CD4-positive, alpha-beta T cell treated with Interleukin-12 subunit alpha and Interleukin-12 subunit beta, for 1 hour (primary cell): ENCODE data around the gene CXCL8.
"Not testable (repeated sequence)": the region's sequence is repeated elsewhere in the genome, so short reads cannot be mapped to it uniquely, and the experiment has no call there.

Experiments
- DNase-seq: peaks from one replicate; pipeline ENCODE4 v3.0.0-alpha.2; 2020

Gene CXCL8

DNA sequence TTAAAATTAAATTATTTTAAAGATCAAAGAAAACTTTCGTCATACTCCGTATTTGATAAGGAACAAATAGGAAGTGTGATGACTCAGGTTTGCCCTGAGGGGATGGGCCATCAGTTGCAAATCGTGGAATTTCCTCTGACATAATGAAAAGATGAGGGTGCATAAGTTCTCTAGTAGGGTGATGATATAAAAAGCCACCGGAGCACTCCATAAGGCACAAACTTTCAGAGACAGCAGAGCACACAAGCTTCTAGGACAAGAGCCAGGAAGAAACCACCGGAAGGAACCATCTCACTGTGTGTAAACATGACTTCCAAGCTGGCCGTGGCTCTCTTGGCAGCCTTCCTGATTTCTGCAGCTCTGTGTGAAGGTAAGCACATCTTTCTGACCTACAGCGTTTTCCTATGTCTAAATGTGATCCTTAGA lies at the start of gene CXCL8:
Gene CXCL8 (plus strand): TSS at position 217 of the 426 bp plus-strand sequence. CDS start 90 bp downstream, at position 307.
- DNase-seq: peak; percentile 24

DNA sequence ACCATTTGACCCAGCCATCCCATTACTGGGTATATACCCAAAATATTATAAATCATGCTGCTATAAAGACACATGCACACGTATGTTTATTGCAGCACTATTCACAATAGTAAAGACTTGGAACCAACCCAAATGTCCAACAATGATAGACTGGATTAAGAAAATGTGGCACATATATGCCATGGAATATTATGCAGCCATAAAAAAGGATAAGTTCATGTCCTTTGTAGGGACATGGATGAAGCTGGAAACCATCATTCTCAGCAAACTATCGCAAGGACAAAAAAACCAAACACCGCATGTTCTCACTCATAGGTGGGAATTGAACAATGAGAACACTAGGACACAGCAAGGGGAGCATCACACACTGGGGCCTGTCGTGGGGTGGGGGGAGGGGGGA lies 49.2 kb upstream of the CXCL8 start:
- DNase-seq: not testable (repeated sequence)

GRCh38 chr4:73691759-73692158 lies 48.6 kb upstream of the CXCL8 start:
- no peak for DNase-seq

- DNase-seq: no peak
Observed at GRCh38 chr4:73692254-73692653, 48.1 kb upstream of the CXCL8 start.

DNA sequence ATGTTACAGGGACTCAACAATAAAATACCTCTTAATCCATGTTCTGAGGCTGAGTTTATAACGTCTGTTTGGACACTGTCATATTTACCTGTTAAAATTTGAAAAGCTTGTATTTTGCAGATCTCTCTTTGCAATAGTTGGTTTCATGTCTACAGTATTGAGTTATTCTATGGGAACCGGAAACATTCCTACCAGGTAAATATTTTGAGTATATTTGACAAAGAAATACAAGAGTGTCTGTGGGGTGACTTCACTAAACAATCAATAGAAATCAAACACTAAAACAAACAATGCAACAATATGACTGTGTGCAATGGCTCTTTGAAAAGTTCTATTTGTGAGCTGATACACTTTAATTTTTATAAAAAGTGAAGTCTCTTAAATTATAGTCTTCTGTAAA lies 47.7 kb upstream of the CXCL8 start:
- DNase-seq: no peak

- no peak for DNase-seq
Observed at GRCh38 chr4:73693811-73694210, 46.6 kb upstream of the CXCL8 start.

DNA sequence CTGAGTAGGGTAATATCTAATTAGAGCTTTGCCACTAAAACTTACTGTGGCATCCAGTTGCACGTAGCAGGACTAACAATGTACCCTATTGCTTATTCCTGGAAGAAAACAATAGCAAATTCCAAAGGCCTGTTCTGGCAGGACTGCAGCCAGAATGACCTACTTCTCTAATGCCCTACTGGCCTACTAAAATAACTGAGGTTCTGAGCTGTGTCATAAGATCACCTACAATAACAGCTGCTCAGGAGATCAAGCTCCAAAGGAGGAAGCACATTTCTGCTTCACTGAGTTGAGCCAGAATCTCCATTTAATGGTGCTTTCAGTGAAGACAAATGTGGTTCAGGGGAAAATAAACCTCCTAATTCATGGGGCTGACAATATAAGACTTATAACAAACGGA lies 42.2 kb upstream of the CXCL8 start:
- no peak for DNase-seq

- no peak for DNase-seq
Observed at GRCh38 chr4:73701116-73701515, 39.3 kb upstream of the CXCL8 start.

GRCh38 chr4:73702796-73703287 lies 37.5 kb upstream of the CXCL8 start:
- no peak for DNase-seq

DNA sequence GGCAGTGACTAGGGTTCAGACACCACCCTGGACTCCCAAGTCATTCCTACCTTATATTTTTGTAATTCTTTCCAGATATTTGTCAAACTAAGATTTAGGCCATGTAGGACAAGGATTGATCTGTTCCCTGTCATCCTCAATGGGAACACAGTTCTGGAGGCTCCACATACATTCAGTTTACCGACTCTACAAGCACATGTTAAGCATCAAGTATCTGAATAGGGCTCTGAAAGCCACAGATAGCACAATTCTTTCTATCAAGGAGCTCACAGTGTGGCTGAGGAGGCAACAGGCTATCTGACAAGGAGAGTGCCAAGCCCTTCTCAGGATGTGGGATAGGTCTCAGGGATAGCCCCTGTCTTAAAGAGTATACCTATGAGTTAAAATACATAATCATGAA lies 37.0 kb upstream of the CXCL8 start:
- no peak for DNase-seq

DNA sequence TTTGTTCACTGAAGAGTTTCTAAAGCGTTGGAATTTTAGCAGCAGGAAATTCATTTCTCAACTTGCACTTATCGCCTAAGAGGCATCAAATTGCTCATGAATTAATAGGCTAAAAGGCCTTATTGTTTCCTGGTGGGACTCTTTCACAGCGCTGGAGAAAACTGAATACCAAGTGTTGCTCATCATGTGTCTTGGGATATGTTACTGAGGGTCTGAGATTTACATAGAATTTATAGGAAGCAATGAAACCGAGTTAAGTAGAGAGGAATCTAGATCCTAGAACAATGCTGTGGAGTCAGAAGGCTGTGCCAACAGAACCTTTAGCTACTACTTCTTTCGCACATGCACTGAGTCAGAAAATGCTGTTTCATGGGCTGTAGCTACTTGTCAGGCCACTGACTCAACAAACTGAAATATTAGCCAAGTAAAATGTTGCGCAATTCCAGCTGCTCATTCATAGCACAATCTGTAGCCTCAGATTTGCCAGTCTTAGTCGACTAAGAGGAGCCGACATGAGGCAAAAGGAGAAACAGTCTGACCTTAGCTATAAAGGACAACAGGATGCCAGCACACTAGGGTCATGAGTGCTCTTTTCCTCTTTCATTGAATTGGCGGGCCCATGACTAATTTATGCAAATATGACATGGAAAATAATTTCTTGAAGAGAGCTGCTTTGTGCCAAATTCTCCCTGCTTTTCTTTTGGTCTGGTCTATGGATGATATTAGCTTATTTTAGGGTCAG lies 35.9 kb upstream of the CXCL8 start:
- DNase-seq: peak; percentile 7

DNA sequence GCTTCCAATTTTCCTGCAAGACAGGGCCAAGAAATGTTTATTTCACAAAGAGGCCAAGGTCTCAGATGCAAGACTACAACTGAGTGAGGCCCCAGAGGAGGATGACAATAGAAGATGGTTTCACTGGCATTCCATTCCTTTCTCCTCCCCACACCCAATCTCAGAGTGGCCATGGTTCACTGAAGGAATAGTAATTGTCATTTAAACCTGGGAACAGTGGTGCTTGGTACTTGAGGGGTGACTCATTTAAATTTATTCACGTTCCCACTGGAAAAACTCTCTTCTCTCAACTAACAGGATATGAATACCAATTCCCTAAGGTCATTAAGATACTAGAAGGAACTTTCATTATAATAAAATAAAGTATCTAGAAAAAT lies 35.3 kb upstream of the CXCL8 start:
- no peak for DNase-seq

DNA sequence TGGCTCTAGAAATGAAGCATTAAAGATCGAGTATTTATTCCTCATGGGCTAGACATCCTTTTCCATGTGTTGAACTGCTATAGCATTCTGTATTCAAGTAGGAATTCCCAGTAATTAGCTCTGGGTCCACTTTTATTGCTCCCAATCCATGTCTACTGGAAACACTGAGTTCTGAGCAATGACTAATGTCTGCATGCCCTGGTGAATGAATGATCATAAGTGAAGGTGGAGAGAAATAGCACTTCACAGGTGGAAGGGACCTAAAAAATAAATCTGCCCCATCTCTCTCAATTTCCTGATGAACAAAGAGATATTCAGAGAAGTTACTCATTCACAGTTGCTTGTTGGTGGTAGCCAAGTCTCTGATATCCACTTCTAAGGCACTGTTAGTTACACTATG lies 34.6 kb upstream of the CXCL8 start:
- no peak for DNase-seq

GRCh38 chr4:73706811-73707210 lies 33.6 kb upstream of the CXCL8 start:
- DNase-seq: no peak

DNA sequence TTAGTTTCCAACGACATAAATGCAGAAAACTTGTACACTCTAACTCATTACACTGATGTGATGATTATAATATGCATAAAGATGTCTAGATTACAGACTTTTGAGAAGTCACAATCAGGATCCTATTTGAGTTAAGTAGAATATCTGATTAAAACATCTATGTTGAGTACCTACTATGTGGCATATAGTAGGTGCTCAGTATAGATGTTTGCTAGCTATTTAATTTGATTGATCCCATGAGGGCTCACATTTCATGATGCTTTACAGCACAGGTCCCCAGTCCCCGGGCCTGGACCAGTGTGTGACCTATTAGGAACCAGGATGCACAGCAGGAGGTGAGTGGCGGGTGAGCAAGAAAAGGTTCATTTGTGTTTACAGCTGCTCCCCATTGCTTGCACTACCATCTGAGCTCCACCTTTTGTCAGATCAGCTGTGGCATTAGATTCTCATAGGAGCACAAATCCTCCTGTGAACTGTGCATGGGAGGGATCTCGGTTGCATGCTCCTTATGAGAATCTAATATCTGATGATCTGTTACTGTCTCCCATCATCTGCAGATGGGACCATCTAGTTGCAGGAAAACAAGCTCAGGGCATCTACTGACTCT lies 33.0 kb upstream of the CXCL8 start:
- no peak for DNase-seq

DNA sequence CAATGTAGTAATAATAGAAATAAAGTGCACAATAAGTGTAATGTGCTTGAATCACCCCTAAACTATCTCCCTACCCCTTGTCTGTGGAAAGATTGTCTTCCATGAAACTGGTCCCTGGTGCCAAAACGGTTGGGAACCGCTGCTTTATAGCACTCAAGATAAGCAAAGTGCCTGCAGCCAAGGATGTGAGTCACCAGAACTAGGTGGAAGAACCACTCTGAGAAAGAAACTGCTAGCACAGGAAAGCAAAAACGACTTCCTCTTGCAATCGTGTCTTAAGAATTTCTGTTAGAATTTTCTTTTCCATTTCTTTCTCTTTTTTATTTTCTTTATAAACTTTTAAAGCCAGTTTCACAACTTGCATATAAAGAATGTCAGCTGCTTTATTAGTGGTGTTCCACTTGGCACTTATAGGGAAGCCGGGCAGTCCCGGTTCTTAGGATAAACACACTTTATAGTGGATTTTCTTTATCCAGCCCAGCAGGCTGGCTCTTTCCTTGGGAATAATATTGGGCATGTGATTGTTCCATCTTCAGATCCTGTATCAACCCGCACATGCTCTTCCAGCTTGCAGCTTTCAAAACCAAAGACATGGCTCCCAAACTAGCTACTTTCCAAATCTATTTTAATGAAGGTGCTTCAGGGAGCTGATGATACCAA lies 32.3 kb upstream of the CXCL8 start:
- DNase-seq: no peak

GRCh38 chr4:73709451-73710033 lies 30.8 kb upstream of the CXCL8 start:
- DNase-seq: no peak

DNA sequence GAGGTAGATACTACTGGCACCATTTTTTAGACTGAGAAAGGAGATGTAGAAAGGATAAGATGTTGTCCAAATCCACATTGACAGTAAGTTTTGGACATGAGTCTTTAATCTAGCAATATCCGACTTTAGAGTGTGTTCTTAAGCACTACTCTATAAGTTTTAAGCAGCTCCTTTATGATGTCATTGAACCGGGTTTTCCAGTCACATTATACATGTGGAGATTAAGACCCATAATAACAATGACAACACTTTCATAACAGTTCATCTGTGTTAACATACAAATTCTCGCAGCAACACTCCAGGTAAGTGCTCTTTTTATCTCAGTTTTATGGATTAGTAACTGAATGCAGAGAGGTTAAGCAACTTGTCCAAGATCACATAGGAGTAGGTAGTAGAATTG lies 30.3 kb upstream of the CXCL8 start:
- DNase-seq: no peak

- DNase-seq: no peak
Observed at GRCh38 chr4:73711989-73712388, 28.4 kb upstream of the CXCL8 start.

DNA sequence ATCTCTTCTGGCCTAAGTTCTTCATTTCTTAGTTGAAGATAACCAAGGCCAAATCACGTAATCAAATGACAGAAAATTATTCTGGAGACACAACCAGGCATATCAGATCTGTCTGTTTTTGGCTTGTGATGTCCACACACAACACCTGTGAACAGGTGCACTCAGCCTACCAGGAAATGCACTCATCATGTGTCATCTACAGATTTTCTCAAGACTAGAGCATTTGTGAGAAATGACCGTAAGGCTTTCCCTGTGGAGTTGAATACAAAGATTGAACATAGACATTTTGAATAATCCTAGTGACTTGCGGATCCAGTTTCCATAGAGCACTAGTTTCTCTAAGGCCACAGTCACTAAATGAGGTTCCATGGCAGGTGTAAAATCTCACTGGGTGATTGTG lies 26.7 kb upstream of the CXCL8 start:
- DNase-seq: no peak

DNA sequence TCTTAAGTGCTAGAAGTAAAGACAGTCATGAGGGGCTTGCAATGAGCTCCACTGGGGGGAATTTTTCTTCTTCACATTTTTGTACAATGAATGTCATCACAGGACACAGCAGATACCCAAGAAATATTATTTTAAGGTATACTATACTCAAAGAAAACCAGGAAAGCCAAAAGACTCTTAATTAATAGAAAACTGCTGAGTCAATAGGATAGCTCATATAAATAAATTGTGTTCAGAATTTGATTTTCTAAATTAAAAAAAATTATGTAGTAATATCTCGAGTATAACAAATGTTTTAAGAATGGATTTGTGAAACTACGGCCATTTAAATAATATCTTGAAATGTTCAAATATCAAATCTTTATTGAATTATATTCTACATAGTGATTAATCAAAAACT lies 25.7 kb upstream of the CXCL8 start:
- no peak for DNase-seq

DNA sequence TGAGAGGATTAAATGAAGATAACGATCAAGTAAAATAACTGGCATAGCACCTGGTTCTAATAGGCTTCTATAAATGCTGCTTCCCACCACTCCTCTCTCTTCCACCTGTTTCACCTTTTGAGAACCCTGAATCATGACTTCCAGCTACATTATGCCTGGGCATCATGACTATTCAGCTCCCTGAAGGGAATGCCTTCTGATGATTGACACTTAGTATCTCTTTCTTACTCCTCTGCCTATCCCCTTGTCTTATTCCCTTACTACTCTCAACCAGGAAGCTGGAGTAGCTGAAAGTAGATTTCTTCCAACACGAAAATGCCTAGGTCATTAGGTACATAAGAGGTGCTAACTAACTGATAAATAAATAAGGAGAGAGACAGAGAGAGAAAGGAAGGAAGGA lies 24.7 kb upstream of the CXCL8 start:
- no peak for DNase-seq
